Measurements from ENCODE around the gene SLC19A1.

The SLC19A1 gene

GRCh38 chr21:45542242-45542666 lies at the start of gene SLC19A1:
SLC19A1 (minus strand) TSS chr21:45542440; CDS start chr21:45537959, 4,481 bp downstream.
- H3K9me3 ChIP-seq (ENCODE audit: low read depth, low read length), result no peaks in the 10 kb centered on the region
- peak within 1 kb of the TSS; percentile 73 for H3K9ac ChIP-seq (ENCODE audit: insufficient read length)
- peak within 1 kb of the TSS; percentile 42; the same call in 1 of the 2 replicates for H3K27ac ChIP-seq
- no peak for DNase-seq (ENCODE audit: low read depth, low spot score)
- H3K4me3 ChIP-seq, result peak within 1 kb of the TSS; percentile 89
- TF ChIP-seq POLR2AphosphoS5 (IDR thresholded peaks at IDR 0.05; ENCODE audit: borderline replicate concordance, low read depth, low read length) (no peak), FOXP2 (optimal IDR thresholded peaks at IDR 0.05; ENCODE audit: control extremely low read depth, extremely low read length, insufficient read depth) (no peak), EZH2 (IDR thresholded peaks at IDR 0.05) (no peak)
- no peaks in the 10 kb centered on the region; the same call in 1 of the 2 replicates for H3K36me3 ChIP-seq (ENCODE audit: insufficient read depth, low read length)

GRCh38 chr21:45591619-45592207 lies 49.5 kb upstream of the SLC19A1 start:
- no peak overlapping the region for H3K9ac ChIP-seq (ENCODE audit: insufficient read length)
- peak overlapping the region; percentile 70 for H3K4me3 ChIP-seq
- no peak for TF ChIP-seq POLR2AphosphoS5 (IDR thresholded peaks at IDR 0.05; ENCODE audit: borderline replicate concordance, low read depth, low read length)
- no peak for TF ChIP-seq FOXP2 (optimal IDR thresholded peaks at IDR 0.05; ENCODE audit: control extremely low read depth, extremely low read length, insufficient read depth)
- no peak for TF ChIP-seq EZH2 (IDR thresholded peaks at IDR 0.05)
- no peak for DNase-seq (ENCODE audit: low read depth, low spot score)
- H3K9me3 ChIP-seq (ENCODE audit: low read depth, low read length), result no peaks in the 10 kb centered on the region; the same call in 1 of the 2 replicates
- no peak overlapping the region for H3K27ac ChIP-seq
- H3K36me3 ChIP-seq (ENCODE audit: insufficient read depth, low read length), result no peaks in the 10 kb centered on the region

- TF ChIP-seq EZH2 (IDR thresholded peaks at IDR 0.05) (no peak), POLR2AphosphoS5 (IDR thresholded peaks at IDR 0.05; ENCODE audit: borderline replicate concordance, low read depth, low read length) (no peak), FOXP2 (optimal IDR thresholded peaks at IDR 0.05; ENCODE audit: control extremely low read depth, extremely low read length, insufficient read depth) (no peak)
- no peak overlapping the region for H3K27ac ChIP-seq
- peak overlapping the region; percentile 2 for H3K9ac ChIP-seq (ENCODE audit: insufficient read length)
- peak; percentile 5 for DNase-seq (ENCODE audit: low read depth, low spot score)
- no peaks in the 10 kb centered on the region; the same call in 1 of the 2 replicates for H3K9me3 ChIP-seq (ENCODE audit: low read depth, low read length)
- H3K4me3 ChIP-seq, result peak overlapping the region; percentile 70
- H3K36me3 ChIP-seq (ENCODE audit: insufficient read depth, low read length), result no peaks in the 10 kb centered on the region
Measured at GRCh38 chr21:45590726-45591618, 48.7 kb upstream of the SLC19A1 start.

- DNase-seq (ENCODE audit: low read depth, low spot score), result no peak
- Histone ChIP-seq H3K36me3 (ENCODE audit: insufficient read depth, low read length) (no peaks in the 10 kb centered on the region), H3K4me3 (peak overlapping the region; percentile 70), H3K9me3 (ENCODE audit: low read depth, low read length) (no peaks in the 10 kb centered on the region; the same call in 1 of the 2 replicates), H3K9ac (ENCODE audit: insufficient read length) (no peak overlapping the region), H3K27ac (no peak overlapping the region)
- TF ChIP-seq EZH2 (IDR thresholded peaks at IDR 0.05), result no peak
- no peak for TF ChIP-seq POLR2AphosphoS5 (IDR thresholded peaks at IDR 0.05; ENCODE audit: borderline replicate concordance, low read depth, low read length)
- no peak for TF ChIP-seq FOXP2 (optimal IDR thresholded peaks at IDR 0.05; ENCODE audit: control extremely low read depth, extremely low read length, insufficient read depth)
Measured at GRCh38 chr21:45590246-45590725, 48.0 kb upstream of the SLC19A1 start.

- TF ChIP-seq FOXP2 (optimal IDR thresholded peaks at IDR 0.05; ENCODE audit: control extremely low read depth, extremely low read length, insufficient read depth), result no peak
- TF ChIP-seq POLR2AphosphoS5 (IDR thresholded peaks at IDR 0.05; ENCODE audit: borderline replicate concordance, low read depth, low read length), result no peak
- no peak for TF ChIP-seq EZH2 (IDR thresholded peaks at IDR 0.05)
- H3K9ac ChIP-seq (ENCODE audit: insufficient read length), result no peak overlapping the region
- H3K4me3 ChIP-seq, result no peak overlapping the region
- H3K36me3 ChIP-seq (ENCODE audit: insufficient read depth, low read length), result no peaks in the 10 kb centered on the region
- H3K27ac ChIP-seq, result no peak overlapping the region
- no peak for DNase-seq (ENCODE audit: low read depth, low spot score)
- no peaks in the 10 kb centered on the region; the same call in 1 of the 2 replicates for H3K9me3 ChIP-seq (ENCODE audit: low read depth, low read length)
Measured at GRCh38 chr21:45589686-45590245, 47.5 kb upstream of the SLC19A1 start.

- no peak overlapping the region for H3K27ac ChIP-seq
- no peaks in the 10 kb centered on the region for H3K36me3 ChIP-seq (ENCODE audit: insufficient read depth, low read length)
- H3K9ac ChIP-seq (ENCODE audit: insufficient read length), result no peak overlapping the region
- no peak for DNase-seq (ENCODE audit: low read depth, low spot score)
- no peak for TF ChIP-seq EZH2 (IDR thresholded peaks at IDR 0.05)
- TF ChIP-seq FOXP2 (optimal IDR thresholded peaks at IDR 0.05; ENCODE audit: control extremely low read depth, extremely low read length, insufficient read depth), result no peak
- TF ChIP-seq POLR2AphosphoS5 (IDR thresholded peaks at IDR 0.05; ENCODE audit: borderline replicate concordance, low read depth, low read length), result no peak
- no peak overlapping the region for H3K4me3 ChIP-seq
- no peaks in the 10 kb centered on the region; the same call in 1 of the 2 replicates for H3K9me3 ChIP-seq (ENCODE audit: low read depth, low read length)
Measured at GRCh38 chr21:45588871-45589491, 46.7 kb upstream of the SLC19A1 start.

GRCh38 chr21:45588086-45588825 lies 46.0 kb upstream of the SLC19A1 start:
- Histone ChIP-seq H3K27ac (no peak overlapping the region), H3K9me3 (ENCODE audit: low read depth, low read length) (no peaks in the 10 kb centered on the region; the same call in 1 of the 2 replicates), H3K9ac (ENCODE audit: insufficient read length) (no peak overlapping the region), H3K36me3 (ENCODE audit: insufficient read depth, low read length) (no peaks in the 10 kb centered on the region), H3K4me3 (no peak overlapping the region)
- no peak for TF ChIP-seq EZH2 (IDR thresholded peaks at IDR 0.05)
- TF ChIP-seq POLR2AphosphoS5 (IDR thresholded peaks at IDR 0.05; ENCODE audit: borderline replicate concordance, low read depth, low read length), result no peak
- TF ChIP-seq FOXP2 (optimal IDR thresholded peaks at IDR 0.05; ENCODE audit: control extremely low read depth, extremely low read length, insufficient read depth), result no peak
- no peak for DNase-seq (ENCODE audit: low read depth, low spot score)

Measured in SK-N-MC (cell line).